Kidney epithelial cell (primary cell): ENCODE results near the gene TNNC2. TPM values are rescaled to one million over a fixed set of nuclear protein-coding genes. Genes with fewer than 3 reads are reported as not detected.

ENCODE experiments used
- DNase-seq: peaks from one replicate; pipeline ENCODE4 v3.0.0-alpha.2; 2010; ENCODE audit warnings: low read depth
- H3K27me3 ChIP-seq: 2 replicates; pipeline ENCODE4 v1.6.0; 2011; ENCODE audit warnings: low read length; ENCODE audit not compliant: control insufficient read depth, insufficient read depth
- H3K36me3 ChIP-seq: 2 replicates; pipeline ENCODE4 v1.5.1; 2011; ENCODE audit warnings: low read length; ENCODE audit not compliant: control insufficient read depth, insufficient read depth
- H3K4me3 ChIP-seq: 2 replicates; pipeline ENCODE4 v1.5.1; 2011; ENCODE audit warnings: low read depth, mild to moderate bottlenecking, control low read depth, low read length
- CTCF ChIP-seq: IDR thresholded peaks from 2 replicates; pipeline ENCODE4 v1.5.1; 2011; ENCODE audit warnings: mild to moderate bottlenecking, moderate library complexity, low read length, control low read depth, inconsistent platforms; ENCODE audit not compliant: insufficient read depth, poor library complexity, severe bottlenecking
- total RNA-seq: library from RNA; depleted of rRNA; stranded (reverse); fragments of >200 nt; gene quantifications from 2 replicates; pipeline ENCODE4 v1.2.3, GENCODE V29; 2015

TNNC2 gene
- total RNA-seq, 1 donor from 2014 or later, result not detected

- no peak for DNase-seq
- Histone ChIP-seq H3K4me3 (no peak overlapping the region), H3K36me3 (no peaks in the 10 kb centered on the region), H3K27me3 (no peaks in the 10 kb centered on the region)
- no peak for TF ChIP-seq CTCF
Measured at GRCh38 chr20:45859916-45860315, 32.8 kb upstream of the TNNC2 start.

DNA sequence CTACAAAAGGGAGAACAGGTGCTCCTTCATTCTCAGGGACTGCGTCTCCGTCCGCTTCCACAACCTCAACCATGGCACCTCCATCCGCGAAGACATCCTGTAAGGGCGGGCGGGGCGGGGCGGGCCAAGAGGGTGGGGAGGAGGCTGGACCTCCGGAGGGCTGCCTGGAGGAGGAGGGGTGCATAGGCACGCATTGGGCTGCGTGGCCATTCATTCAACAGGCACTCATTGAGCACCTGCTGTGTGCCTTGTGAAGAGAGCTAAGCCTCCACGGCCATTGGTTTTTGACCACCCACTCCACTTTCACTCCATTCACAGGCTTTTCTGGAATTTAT, 30.7 kb upstream of the TNNC2 start:
- TF ChIP-seq CTCF, result no peak
- peak overlapping the region; percentile 35 for H3K4me3 ChIP-seq
- H3K27me3 ChIP-seq, result no peaks in the 10 kb centered on the region
- H3K36me3 ChIP-seq, result no peaks in the 10 kb centered on the region
- DNase-seq, result no peak

DNA sequence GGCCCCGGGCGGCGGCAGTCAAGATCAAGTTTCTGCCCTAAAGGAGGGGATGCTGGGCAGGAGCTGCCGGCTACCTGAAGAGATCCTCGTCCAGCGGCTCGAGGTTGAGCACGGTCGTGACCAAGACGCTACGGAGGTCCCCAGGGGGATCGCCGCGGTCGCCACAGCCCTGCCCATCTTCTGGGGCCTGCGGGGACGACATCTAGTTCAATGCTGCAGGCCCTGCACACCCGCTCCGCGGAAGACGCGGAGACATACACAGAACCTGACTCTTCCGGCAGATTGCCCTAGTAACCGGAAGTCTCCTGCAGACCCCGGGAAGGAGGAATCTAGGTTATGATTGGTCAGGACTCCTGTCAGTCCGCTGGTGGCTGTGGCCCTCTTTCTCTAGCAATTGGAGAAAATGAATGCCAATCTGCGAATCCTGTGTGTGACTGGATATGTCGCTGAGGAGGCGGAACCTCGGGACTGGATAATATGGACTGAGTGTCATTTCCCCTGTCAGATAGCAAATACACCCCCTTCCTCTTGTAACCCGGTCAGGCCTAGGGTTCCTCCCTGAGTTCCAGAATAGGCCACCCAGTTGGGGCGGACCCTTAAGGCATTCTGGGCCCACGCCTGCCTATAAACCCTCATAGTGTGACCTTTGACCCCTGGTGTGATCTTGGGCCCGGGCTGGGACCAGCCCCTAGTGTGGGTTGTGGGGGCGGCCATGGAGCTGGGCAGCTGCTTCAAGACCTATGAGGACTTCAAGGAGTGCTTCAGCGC, 30.2 kb upstream of the TNNC2 start, which contains the start of the genes ACOT8 and ZSWIM3:
Gene ACOT8, minus strand, starts transcription at position 279 of the 768 bp plus-strand sequence. Its CDS starts 77 bp downstream, at position 202.
Gene ZSWIM3, plus strand, starts transcription at position 501 of the 768 bp plus-strand sequence. Its CDS starts 212 bp downstream, at position 713.
- TF ChIP-seq CTCF, result no peak
- H3K36me3 ChIP-seq, result no peaks in the 10 kb centered on the region
- peak; percentile 99 for DNase-seq
- peak within 1 kb of the TSS; percentile 81 for H3K4me3 ChIP-seq
- no peaks in the 10 kb centered on the region for H3K27me3 ChIP-seq

DNA sequence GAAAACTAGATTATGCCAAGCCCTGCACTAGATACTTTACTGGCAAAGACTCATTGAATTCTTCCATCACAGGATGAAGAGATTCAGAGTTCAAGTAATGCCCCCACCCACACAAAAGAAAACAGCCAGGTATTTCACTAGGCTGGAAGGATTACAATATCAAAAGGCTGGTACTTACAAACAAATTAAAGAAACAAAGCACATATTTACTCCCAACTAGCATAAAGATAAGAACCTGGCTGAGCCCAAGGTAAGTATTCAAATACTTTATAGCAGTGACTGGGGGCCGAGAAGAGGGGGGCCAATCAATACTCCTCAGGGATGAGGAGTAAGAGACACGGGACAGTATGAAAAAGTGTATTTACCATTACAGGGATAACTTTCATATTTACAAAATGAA, 26.4 kb upstream of the TNNC2 start:
- Histone ChIP-seq H3K36me3 (no peaks in the 10 kb centered on the region), H3K27me3 (no peaks in the 10 kb centered on the region), H3K4me3 (no peak overlapping the region)
- DNase-seq, result no peak
- no peak for TF ChIP-seq CTCF

GRCh38 chr20:45852326-45852725, 25.2 kb upstream of the TNNC2 start:
- no peaks in the 10 kb centered on the region for H3K27me3 ChIP-seq
- no peak for TF ChIP-seq CTCF
- no peak for DNase-seq
- H3K4me3 ChIP-seq, result no peak overlapping the region
- no peaks in the 10 kb centered on the region for H3K36me3 ChIP-seq

DNA sequence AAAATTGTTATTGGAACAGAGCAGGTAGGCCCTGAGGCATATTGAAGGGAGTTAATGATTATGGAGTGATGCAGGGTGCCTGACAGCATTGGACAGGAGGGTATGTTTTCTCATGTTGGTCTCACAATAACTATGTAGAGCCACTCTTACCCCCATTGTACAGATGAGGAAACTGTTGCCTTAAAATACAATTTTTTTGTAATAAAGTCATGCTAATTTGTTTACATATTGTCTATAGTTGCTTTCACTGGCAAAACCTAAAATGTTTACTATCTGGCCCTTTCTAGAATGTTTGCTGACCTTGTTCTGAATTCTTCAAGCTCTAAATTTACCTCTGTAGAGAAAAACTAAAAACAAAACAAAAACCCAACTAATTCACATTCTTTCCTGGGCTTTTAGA, 24.4 kb upstream of the TNNC2 start:
- Histone ChIP-seq H3K4me3 (no peak overlapping the region), H3K36me3 (no peaks in the 10 kb centered on the region), H3K27me3 (no peaks in the 10 kb centered on the region)
- TF ChIP-seq CTCF, result no peak
- DNase-seq, result no peak
